ENCODE results near the gene NCCRP1.

GRCh38 chr19:39154629-39155100, 42.1 kb upstream of the NCCRP1 start:
- TF ChIP-seq, protein P1, sequence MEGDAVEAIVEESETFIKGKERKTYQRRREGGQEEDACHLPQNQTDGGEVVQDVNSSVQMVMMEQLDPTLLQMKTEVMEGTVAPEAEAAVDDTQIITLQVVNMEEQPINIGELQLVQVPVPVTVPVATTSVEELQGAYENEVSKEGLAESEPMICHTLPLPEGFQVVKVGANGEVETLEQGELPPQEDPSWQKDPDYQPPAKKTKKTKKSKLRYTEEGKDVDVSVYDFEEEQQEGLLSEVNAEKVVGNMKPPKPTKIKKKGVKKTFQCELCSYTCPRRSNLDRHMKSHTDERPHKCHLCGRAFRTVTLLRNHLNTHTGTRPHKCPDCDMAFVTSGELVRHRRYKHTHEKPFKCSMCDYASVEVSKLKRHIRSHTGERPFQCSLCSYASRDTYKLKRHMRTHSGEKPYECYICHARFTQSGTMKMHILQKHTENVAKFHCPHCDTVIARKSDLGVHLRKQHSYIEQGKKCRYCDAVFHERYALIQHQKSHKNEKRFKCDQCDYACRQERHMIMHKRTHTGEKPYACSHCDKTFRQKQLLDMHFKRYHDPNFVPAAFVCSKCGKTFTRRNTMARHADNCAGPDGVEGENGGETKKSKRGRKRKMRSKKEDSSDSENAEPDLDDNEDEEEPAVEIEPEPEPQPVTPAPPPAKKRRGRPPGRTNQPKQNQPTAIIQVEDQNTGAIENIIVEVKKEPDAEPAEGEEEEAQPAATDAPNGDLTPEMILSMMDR (IDR thresholded peaks at IDR 0.05) = no peak
- TF ChIP-seq POLR2A (IDR thresholded peaks at IDR 0.05) = no peak
